ENCODE data around the gene CFAP299.

CFAP299 gene

DNA sequence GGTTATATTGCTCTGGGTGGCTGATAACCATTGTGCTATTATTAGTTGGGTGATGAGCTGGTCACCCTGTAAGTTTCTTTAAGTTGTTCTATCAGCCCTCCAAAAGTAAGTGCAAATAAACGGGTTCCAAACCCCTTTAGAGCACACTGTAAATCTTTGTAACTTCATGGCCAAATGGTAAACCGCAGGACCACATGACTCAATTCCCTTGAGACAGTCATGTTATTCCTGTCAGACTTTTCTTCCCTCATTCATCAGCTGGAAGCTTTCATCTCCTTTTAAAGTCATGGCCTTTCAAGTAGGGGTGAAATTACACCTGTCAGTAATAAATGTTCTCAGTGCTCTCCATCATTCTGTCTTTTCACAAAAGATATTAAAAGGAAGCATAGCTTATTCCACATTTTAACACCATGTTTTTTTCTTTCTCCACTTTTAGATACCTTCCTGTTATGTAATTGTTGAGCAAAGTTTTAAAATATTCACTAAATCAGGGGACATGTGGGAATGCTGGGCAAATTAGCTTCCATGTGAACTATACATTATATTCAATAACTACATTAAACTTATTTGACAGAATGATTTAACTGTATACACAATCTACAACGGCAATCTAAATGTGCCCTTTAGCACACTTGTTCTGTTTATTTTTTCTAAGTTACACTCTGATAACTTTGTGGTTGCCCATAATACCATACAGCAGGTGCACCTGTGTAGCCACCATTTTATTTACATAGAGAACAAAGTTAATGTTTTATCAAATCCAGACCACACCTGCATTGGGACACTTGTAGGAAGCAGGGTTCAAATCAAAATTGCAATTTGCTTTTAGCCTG is 275.5 kb downstream of the CFAP299 start:
- TF ChIP-seq, protein P1, sequence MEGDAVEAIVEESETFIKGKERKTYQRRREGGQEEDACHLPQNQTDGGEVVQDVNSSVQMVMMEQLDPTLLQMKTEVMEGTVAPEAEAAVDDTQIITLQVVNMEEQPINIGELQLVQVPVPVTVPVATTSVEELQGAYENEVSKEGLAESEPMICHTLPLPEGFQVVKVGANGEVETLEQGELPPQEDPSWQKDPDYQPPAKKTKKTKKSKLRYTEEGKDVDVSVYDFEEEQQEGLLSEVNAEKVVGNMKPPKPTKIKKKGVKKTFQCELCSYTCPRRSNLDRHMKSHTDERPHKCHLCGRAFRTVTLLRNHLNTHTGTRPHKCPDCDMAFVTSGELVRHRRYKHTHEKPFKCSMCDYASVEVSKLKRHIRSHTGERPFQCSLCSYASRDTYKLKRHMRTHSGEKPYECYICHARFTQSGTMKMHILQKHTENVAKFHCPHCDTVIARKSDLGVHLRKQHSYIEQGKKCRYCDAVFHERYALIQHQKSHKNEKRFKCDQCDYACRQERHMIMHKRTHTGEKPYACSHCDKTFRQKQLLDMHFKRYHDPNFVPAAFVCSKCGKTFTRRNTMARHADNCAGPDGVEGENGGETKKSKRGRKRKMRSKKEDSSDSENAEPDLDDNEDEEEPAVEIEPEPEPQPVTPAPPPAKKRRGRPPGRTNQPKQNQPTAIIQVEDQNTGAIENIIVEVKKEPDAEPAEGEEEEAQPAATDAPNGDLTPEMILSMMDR (IDR thresholded peaks at IDR 0.05; ENCODE audit: low read depth, low read length, missing control alignments), result no peak
- DNase-seq (ENCODE audit: extremely low read depth, low read depth), result peak; percentile 9
- no peak overlapping the region for H3K4me3 ChIP-seq (replicated peaks; ENCODE audit: low read depth, low read length)

DNA sequence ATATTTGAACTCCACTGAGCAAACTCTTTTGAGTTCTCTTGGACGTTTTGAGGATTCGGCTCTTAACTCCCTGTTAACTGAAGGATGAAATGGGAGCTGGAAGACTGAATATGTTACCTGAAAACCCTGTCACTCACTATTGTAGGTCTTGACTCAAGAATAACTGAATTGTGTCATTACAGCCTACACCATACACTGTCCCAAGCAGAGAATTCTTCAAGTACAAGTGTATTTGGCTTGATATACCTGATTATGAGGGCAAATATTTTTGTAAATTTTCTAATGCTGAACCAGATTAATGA is 276.1 kb downstream of the CFAP299 start:
- H3K4me3 ChIP-seq (replicated peaks; ENCODE audit: low read depth, low read length), result no peak overlapping the region
- DNase-seq (ENCODE audit: extremely low read depth, low read depth), result no peak

DNA sequence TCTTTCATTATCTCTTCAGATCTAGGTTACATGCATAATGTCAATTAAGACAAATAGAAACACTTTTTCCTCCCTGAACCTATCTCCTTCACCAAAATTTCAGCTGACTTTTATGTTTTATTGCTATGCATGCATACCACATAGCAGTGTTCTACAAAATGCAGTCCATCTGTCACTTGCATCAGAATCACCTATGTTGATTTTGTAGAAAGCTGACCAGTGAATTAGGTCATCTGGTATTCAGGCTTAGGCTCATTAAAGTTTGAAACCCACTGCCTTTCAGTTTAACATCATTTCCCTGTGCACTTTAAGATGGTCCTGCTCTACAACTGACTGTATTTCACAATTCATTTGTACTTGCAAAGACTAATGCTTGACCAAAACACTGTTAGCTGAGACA is 277.9 kb downstream of the CFAP299 start:
- TF ChIP-seq, protein P1 (IDR thresholded peaks at IDR 0.05; ENCODE audit: low read depth, low read length, missing control alignments), result no peak
- no peak for DNase-seq (ENCODE audit: extremely low read depth, low read depth)

More for the DNA sequence above, 276.1 kb downstream of the CFAP299 start:
- TF ChIP-seq, protein P1 (IDR thresholded peaks at IDR 0.05; ENCODE audit: low read depth, low read length, missing control alignments), result no peak

DNA sequence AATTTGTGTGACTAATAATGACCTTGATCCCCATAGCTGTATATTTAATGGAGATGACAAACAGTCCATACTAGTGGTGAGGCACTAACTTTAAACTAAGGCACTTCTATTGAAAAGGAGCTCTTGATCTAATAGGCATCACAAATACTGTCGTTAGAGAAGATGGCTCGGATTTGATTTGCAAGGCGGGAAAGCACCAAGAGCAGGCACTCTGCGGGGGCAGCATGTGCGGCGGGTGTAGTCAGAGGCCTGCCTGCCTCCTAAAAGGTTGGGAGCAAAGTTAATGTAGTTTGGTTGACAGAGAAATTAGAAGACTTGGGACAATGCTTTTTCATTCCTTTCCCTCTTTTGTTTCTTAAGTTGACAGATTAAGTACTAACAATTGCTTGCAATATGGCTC is 278.8 kb downstream of the CFAP299 start:
- H3K4me3 ChIP-seq (replicated peaks; ENCODE audit: low read depth, low read length), result no peak overlapping the region
- TF ChIP-seq, protein P1 (IDR thresholded peaks at IDR 0.05; ENCODE audit: low read depth, low read length, missing control alignments), result no peak
- no peak for DNase-seq (ENCODE audit: extremely low read depth, low read depth)

More for the DNA sequence above, 277.9 kb downstream of the CFAP299 start:
- H3K4me3 ChIP-seq (replicated peaks; ENCODE audit: low read depth, low read length), result no peak overlapping the region

DNA sequence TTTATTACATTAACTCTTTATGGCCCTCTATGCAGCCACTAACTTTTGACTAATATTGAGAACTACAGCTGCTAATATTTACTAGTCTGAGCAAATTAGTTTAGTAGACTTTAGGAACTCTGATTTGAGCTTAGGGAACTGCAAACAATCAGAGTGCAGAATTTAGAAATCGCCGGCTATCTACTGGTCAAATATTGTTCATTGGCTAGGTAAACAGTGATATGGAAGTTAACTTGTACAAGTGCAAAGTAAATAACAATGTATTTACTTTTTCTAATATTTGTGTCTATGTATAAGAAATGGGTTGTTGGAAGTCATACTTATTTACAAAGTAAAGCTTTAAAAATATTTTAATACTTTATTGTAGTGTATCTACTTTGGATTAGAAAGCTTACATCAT is 279.6 kb downstream of the CFAP299 start:
- TF ChIP-seq, protein P1 (IDR thresholded peaks at IDR 0.05; ENCODE audit: low read depth, low read length, missing control alignments), result no peak
- DNase-seq (ENCODE audit: extremely low read depth, low read depth), result no peak
- no peak overlapping the region for H3K4me3 ChIP-seq (replicated peaks; ENCODE audit: low read depth, low read length)

DNA sequence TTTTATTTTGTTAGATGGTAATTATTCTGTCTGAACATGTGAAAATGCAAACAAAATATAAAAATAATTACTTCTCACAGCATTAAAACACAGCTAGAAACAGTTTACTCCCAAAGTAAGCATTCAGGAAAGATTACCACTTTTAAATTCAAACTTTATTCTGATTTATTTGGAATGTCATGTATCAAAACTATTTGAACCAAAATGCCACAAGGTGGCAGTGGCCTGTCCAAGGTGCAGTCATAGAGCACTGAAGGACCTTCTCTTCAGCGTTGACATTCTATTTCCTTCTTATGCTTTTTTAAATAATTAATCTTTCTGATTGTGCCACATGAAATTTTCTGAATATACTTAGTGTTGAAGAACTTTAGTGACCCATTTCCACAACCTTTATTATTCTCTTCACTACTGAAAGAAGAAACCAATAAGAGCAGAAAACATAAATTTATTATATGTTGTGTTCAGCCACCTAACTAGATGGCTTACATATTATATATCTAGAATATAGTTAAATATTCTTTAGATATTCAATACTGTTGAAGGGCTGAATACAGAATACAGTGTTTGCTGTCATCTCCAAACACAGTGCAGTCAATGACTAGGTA is 283.6 kb downstream of the CFAP299 start:
- TF ChIP-seq, protein P1 (IDR thresholded peaks at IDR 0.05; ENCODE audit: low read depth, low read length, missing control alignments), result peak; percentile 19
- no peak overlapping the region for H3K4me3 ChIP-seq (replicated peaks; ENCODE audit: low read depth, low read length)
- no peak for DNase-seq (ENCODE audit: extremely low read depth, low read depth)

All from HFF-Myc (cell line).